Esophagus (tissue), 2 donors: ENCODE results near the gene NR2F6. TPM values are rescaled to one million over a fixed set of nuclear protein-coding genes. Genes with fewer than 3 reads are reported as not detected.
A peak's percentile ranks its signal among the peaks of the same experiment; 100 is the strongest.

ENCODE experiments used
- H3K27ac ChIP-seq, 2 donors: one replicate each; pipeline ENCODE4 v1.5.1; 2013; ENCODE audit warnings: low read depth in 2 of 2, mild to moderate bottlenecking in 2 of 2, inconsistent platforms in 1 of 2, low read length in 1 of 2, moderate library complexity in 1 of 2
- H3K27me3 ChIP-seq, 2 donors: one replicate each; pipeline ENCODE4 v1.6.1; 2013; ENCODE audit warnings: low read length in 2 of 2, control low read depth in 1 of 2, mild to moderate bottlenecking in 1 of 2; ENCODE audit not compliant: insufficient read depth in 2 of 2, control insufficient read depth in 1 of 2
- H3K36me3 ChIP-seq, 2 donors: one replicate each; pipeline ENCODE4 v1.6.1; 2013; ENCODE audit warnings: low read length in 1 of 2; ENCODE audit not compliant: control insufficient read depth in 2 of 2, insufficient read depth in 2 of 2
- H3K4me1 ChIP-seq, 2 donors: one replicate each; pipeline ENCODE4 v1.6.1; 2013; ENCODE audit warnings: low read length in 1 of 2; ENCODE audit not compliant: control insufficient read depth in 2 of 2, insufficient read depth in 2 of 2
- H3K4me3 ChIP-seq, 2 donors: one replicate each; pipeline ENCODE4 v1.5.1; 2013; ENCODE audit warnings: low read length in 2 of 2, mild to moderate bottlenecking in 2 of 2, low read depth in 1 of 2, moderate library complexity in 1 of 2
- H3K9me3 ChIP-seq, 2 donors: one replicate each; pipeline ENCODE4 v1.6.1; 2013; ENCODE audit warnings: mild to moderate bottlenecking in 2 of 2, low read depth in 1 of 2, low read length in 1 of 2, moderate library complexity in 1 of 2; ENCODE audit not compliant: control insufficient read depth in 2 of 2, insufficient read depth in 1 of 2
- whole genome bisulfite sequencing, 2 donors: extraction: QIAGEN DNeasy Blood & Tissue Kit; methylation state at CpG; one replicate each; pipeline ENCODE4 v1.1.7; 2013; 5-methylcytosine and 5-hydroxymethylcytosine counted together
- polyA plus RNA-seq, 2 donors: library from polyadenylated mRNA; stranded (reverse); fragments of 200-250 nt; gene quantifications; one replicate each; pipeline ENCODE4 v1.2.3, GENCODE V29; 2013
- donor health status: healthy with polysubstance abuse.
- donor health status: Bipolar disorder and iron deficiency.

The NR2F6 gene
- polyA plus RNA-seq, 2 donors, result 33.3 to 45.5 TPM

GRCh38 chr19:17254636-17255035 lies 8.9 kb upstream of the NR2F6 start:
- H3K27ac ChIP-seq, result no peak overlapping the region
- WGBS, 2 donors, result 82% methylated on average over 10 of the region's 10 CpGs
- no peaks in the 10 kb centered on the region for H3K36me3 ChIP-seq
- peaks cover 0 to 6% of the 10 kb centered on the region in 2 donors for H3K4me1 ChIP-seq
- peaks cover 0 to 3% of the 10 kb centered on the region in 2 donors for H3K9me3 ChIP-seq
- H3K27me3 ChIP-seq, result no peaks in the 10 kb centered on the region
- H3K4me3 ChIP-seq, result no peak overlapping the region

GRCh38 chr19:17249887-17250548 lies 4.3 kb upstream of the NR2F6 start:
- Histone ChIP-seq H3K9me3 (no peaks in the 10 kb centered on the region), H3K4me1 (peaks cover 5 to 20% of the 10 kb centered on the region in 2 donors), H3K27me3 (no peaks in the 10 kb centered on the region), H3K4me3 (no peak overlapping the region), H3K27ac (peak overlapping the region in 1 of 2 donors; percentile 38), H3K36me3 (no peaks in the 10 kb centered on the region)
- 86% methylated on average over 15 of the region's 15 CpGs for WGBS, 2 donors

DNA sequence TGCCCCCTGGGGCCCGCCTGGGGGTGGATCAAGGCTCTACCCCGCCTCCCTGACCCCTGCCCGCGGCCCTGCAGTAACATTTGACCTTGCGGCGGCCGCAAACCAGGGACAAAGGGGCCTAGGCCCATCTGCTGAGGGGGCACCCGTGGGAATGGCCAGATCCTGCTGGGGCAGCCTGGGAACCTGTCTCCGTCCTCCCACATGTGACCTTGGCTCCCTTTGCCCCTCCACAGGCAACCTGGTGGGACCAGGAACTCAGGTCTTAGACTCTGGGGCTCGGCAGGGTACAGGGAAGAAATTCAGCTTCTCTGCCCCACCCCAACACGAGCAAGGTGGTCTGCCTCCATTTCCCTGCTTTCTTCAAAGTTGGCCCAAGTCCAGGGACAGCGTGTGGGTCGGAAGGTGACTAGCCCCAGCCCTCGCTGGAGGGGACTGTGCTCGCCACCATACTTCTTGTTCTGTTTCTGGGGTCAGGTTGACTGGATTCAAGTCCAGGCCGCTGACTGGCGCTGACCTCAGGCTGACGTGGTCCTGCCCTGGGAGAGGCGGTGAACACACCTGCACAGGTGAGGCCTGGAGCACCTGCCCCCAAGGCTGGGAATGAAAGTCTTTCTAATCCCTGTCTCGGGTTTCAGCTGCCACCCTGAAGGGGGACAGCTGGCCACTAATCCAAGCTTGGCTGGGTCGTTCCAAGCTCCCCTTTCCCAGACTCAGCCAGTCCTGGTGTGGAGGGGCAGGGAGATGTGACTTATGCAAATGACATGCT lies 2.5 kb upstream of the NR2F6 start:
- H3K27me3 ChIP-seq, result no peaks in the 10 kb centered on the region
- peaks cover 5 to 23% of the 10 kb centered on the region in 2 donors for H3K4me1 ChIP-seq
- H3K9me3 ChIP-seq, result no peaks in the 10 kb centered on the region
- H3K27ac ChIP-seq, result peak overlapping the region; percentile 74 to 97
- WGBS, 2 donors, result 53 to 57% methylated on average over 21 of the region's 21 CpGs
- H3K4me3 ChIP-seq, result no peak overlapping the region
- H3K36me3 ChIP-seq, result no peaks in the 10 kb centered on the region

DNA sequence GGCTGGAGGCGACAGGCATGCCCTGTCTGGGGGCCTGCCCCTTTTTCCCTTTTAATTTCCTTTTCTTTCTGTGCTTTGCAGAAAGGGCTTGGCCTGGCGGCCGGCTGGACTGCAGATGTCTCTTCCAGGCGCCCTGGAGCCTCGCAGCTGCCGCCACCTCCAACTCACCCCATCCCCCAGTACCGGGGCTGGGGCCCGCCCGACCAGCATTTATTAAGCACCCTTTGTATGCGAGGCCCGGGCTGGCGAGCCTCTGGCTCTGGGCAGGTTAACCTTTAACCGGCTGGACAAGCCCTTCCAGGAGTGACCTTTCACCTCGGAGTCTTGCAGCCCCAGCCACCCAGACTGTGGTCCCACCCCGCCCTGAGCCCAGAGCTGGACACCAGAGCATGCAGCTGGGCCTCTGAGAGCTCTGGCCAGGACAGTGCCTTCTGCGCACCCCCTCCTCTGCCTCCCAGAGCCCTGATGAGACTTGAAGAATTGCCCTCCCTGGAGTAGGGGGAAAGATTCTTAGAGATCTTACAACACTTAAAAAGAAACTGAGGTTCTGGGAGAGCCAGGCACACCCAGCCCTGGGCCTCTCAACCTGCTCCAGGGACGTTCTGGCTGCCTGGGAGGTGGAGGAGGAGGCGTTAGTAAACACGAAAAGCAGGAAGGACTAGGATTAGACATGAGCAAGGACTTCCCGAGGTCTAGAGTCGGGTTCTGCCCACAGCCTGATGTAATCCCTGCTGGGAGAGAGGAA lies 1.1 kb upstream of the NR2F6 start:
- peaks cover 13 to 29% of the 10 kb centered on the region in 2 donors for H3K4me1 ChIP-seq
- H3K27ac ChIP-seq, result peak overlapping the region; percentile 95 to 97

DNA sequence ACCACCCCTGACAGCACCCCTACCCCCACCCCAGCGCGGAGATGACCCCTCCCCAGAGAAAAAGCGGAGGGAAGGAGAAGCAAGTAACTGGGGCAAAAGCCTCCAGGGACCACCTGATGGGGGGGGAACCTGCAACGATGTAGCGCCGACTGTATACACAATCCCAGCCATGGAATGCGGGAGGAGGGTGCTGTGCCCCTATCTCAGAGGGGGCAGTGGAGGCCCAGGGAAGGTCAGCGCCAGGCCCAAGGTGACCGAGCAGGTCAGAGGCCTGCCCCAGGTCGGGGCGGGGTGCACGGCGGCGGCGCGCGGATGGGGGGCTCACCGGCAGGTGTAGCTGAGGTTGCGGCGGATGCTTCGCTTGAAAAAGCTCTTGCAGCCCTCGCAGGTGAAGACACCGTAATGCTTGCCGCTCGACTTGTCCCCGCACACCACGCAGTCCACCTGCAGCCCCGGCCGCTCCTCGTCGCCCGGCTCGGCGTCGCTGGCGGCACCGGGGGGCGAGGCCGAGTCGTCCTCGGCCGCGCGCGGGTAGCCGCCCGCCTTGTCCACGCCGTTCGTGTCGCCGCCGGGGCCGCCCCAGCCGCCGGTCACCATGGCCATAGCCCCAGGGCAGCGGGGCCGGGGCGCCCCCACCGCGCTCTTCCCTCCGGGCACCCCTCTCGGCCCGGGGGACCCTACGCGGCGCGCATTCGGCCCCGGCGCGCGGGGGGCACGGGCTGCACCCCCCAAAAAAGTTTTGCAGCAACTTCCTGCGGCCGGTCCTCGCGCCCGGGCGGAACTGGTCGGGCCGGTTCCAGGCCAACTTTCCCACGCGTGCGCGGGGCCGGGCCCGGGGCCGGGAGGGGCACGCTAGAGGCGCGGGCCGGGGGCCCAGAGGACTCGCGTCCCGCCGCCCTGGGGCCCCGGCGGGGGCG lies 843 bp downstream of the NR2F6 start:
- H3K27ac ChIP-seq, result peak overlapping the region; percentile 83 to 95
- peaks cover 4% of the 10 kb centered on the region in 2 donors for H3K36me3 ChIP-seq
- H3K9me3 ChIP-seq, result no peaks in the 10 kb centered on the region
- WGBS, 2 donors, result 1 to 2% methylated on average over 75 to 100 of the region's 100 CpGs
- no peaks in the 10 kb centered on the region for H3K27me3 ChIP-seq
- H3K4me1 ChIP-seq, result peaks cover 15 to 25% of the 10 kb centered on the region in 2 donors
- peak overlapping the region; percentile 91 to 94 for H3K4me3 ChIP-seq

More for the DNA sequence above, 1.1 kb upstream of the NR2F6 start:
- WGBS, 2 donors, result 17 to 18% methylated on average over 21 of the region's 21 CpGs
- no peaks in the 10 kb centered on the region for H3K27me3 ChIP-seq
- H3K9me3 ChIP-seq, result no peaks in the 10 kb centered on the region
- peak overlapping the region; percentile 63 to 94 for H3K4me3 ChIP-seq
- H3K36me3 ChIP-seq, result no peaks in the 10 kb centered on the region

DNA sequence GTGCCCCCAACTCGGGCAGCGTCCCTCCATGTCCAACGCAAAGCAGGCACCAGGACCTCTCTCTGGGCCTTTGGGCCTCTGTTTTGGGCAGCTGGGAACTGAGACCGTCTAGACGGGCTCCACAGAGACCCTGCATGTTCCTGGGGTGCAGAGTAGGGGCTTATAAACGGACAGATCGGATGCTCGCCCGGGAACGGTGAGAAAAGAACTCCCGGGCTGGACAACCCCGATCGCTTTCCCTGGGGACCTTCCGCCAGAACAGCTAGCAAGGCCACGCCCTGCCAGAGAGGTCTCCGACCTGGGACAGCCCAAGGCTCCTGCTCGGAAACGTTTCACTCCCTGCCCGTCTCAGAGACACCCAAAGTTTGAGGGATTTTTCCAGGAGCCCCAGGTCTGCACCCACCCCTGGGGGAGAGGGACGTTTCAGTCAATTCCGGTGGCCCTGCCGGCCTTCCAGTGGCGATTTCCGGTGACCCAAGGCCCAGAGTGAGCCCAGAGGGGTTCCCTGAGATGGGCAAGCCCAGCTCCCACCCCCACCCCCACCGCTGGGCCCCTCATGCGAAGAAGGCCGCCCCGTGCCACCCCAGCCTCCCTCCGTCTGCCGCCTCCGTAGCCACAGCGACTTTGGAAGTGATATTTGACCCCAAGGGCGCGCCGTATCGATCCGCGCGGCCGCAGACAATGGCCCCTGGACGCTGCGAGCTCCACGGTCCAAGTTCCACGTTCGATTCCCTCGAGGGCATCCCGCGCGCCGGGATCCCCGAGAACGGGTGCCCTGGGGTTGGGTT lies 1.7 kb downstream of the NR2F6 start:
- Histone ChIP-seq H3K27me3 (no peaks in the 10 kb centered on the region), H3K4me3 (peak overlapping the region; percentile 91 to 94), H3K27ac (peak overlapping the region; percentile 83 to 95), H3K4me1 (peaks cover 15 to 22% of the 10 kb centered on the region in 2 donors), H3K9me3 (no peaks in the 10 kb centered on the region), H3K36me3 (peaks cover 4% of the 10 kb centered on the region in 2 donors)
- WGBS, 2 donors, result 12 to 14% methylated on average over 51 to 52 of the region's 52 CpGs

GRCh38 chr19:17243211-17243829 lies 2.4 kb downstream of the NR2F6 start:
- Histone ChIP-seq H3K27me3 (no peaks in the 10 kb centered on the region), H3K36me3 (peaks cover 4 to 9% of the 10 kb centered on the region in 2 donors), H3K4me1 (peaks cover 15 to 20% of the 10 kb centered on the region in 2 donors)

More at GRCh38 chr19:17243211-17243829, 2.4 kb downstream of the NR2F6 start:
- peak overlapping the region; percentile 83 to 95 for H3K27ac ChIP-seq
- H3K9me3 ChIP-seq, result no peaks in the 10 kb centered on the region
- 35 to 42% methylated on average over 8 of the region's 8 CpGs for WGBS, 2 donors
- H3K4me3 ChIP-seq, result peak overlapping the region; percentile 91 to 94
